GM12892 (cell line): ENCODE data around the gene TFF3.

Experiments
- DNase-seq: peaks from one replicate; pipeline ENCODE4 v3.0.0; 2011; ENCODE audit not compliant: insufficient read length
- FAIRE-seq: peaks from 2 replicates; lab custom pipeline; 2011; peaks lifted over from hg19 to GRCh38; lab: Jason Lieb, UNC
- POLR2A ChIP-seq: IDR thresholded peaks from 2 replicates; pipeline ENCODE4 v1.6.1; 2011; ENCODE audit warnings: low read depth, low read length, control low read depth
- POLR2AphosphoS5 ChIP-seq: IDR thresholded peaks from 2 replicates; pipeline ENCODE4 v1.6.1; 2011; ENCODE audit warnings: low read depth, low read length, control low read depth
- TAF1 ChIP-seq: IDR thresholded peaks from 2 replicates; pipeline ENCODE4 v1.6.1; 2011; ENCODE audit warnings: low read depth, mild to moderate bottlenecking, control low read depth, low read length, borderline replicate concordance

The TFF3 gene

GRCh38 chr21:42336054-42336453 is 20.8 kb upstream of the TFF3 start:
- no peak for FAIRE-seq
- no peak for TF ChIP-seq POLR2A
- no peak for TF ChIP-seq TAF1
- TF ChIP-seq POLR2AphosphoS5 = no peak
- no peak for DNase-seq

- no peak for DNase-seq
- FAIRE-seq = no peak
- TF ChIP-seq TAF1 (no peak), POLR2A (no peak), POLR2AphosphoS5 (no peak)
Observed at GRCh38 chr21:42332557-42333317, 17.5 kb upstream of the TFF3 start.

GRCh38 chr21:42331660-42332059 is 16.5 kb upstream of the TFF3 start:
- TF ChIP-seq TAF1 (no peak), POLR2A (no peak), POLR2AphosphoS5 (no peak)
- DNase-seq = no peak
- no peak for FAIRE-seq

- DNase-seq = no peak
- TF ChIP-seq TAF1 (no peak), POLR2AphosphoS5 (no peak), POLR2A (no peak)
Observed at GRCh38 chr21:42330380-42331371, 15.5 kb upstream of the TFF3 start.

GRCh38 chr21:42324896-42325295 is 9.7 kb upstream of the TFF3 start:
- TF ChIP-seq POLR2A (no peak), TAF1 (no peak), POLR2AphosphoS5 (no peak)
- no peak for DNase-seq
- FAIRE-seq = peak; percentile 24

More at GRCh38 chr21:42330380-42331371, 15.5 kb upstream of the TFF3 start:
- peak; percentile 70 for FAIRE-seq

- no peak for FAIRE-seq
- no peak for DNase-seq
- TF ChIP-seq POLR2AphosphoS5 = no peak
- TF ChIP-seq TAF1 = no peak
- no peak for TF ChIP-seq POLR2A
Observed at GRCh38 chr21:42321845-42322244, 6.6 kb upstream of the TFF3 start.

GRCh38 chr21:42321231-42321630 is 6.0 kb upstream of the TFF3 start:
- FAIRE-seq (no peak), DNase-seq (no peak)
- TF ChIP-seq TAF1 = no peak
- TF ChIP-seq POLR2AphosphoS5 = no peak
- no peak for TF ChIP-seq POLR2A

GRCh38 chr21:42320791-42321190 is 5.6 kb upstream of the TFF3 start:
- no peak for FAIRE-seq
- DNase-seq = no peak
- no peak for TF ChIP-seq POLR2AphosphoS5
- TF ChIP-seq POLR2A = no peak
- no peak for TF ChIP-seq TAF1

GRCh38 chr21:42319851-42320572 is 4.8 kb upstream of the TFF3 start:
- no peak for DNase-seq
- TF ChIP-seq TAF1 (no peak), POLR2A (no peak), POLR2AphosphoS5 (no peak)
- FAIRE-seq = no peak

GRCh38 chr21:42319376-42319775 is 4.2 kb upstream of the TFF3 start:
- FAIRE-seq = peak; percentile 71
- no peak for DNase-seq
- no peak for TF ChIP-seq TAF1
- TF ChIP-seq POLR2A = no peak
- no peak for TF ChIP-seq POLR2AphosphoS5
